Muscle layer of colon (tissue), 2 donors: ENCODE measurements around the gene R3HCC1L.
"Not testable (repeated sequence)": the region's sequence is repeated elsewhere in the genome, so short reads cannot be mapped to it uniquely, and the experiment has no call there.

Experiments
- H3K27ac ChIP-seq: one replicate; pipeline ENCODE4 v1.7.0; 2013; ENCODE audit warnings: low read depth, mild to moderate bottlenecking, low read length, moderate library complexity
- H3K27me3 ChIP-seq, 2 donors: one replicate each; pipeline ENCODE4 v1.7.0; 2013; ENCODE audit warnings: low read length in 2 of 2, mild to moderate bottlenecking in 2 of 2; ENCODE audit not compliant: insufficient read depth in 2 of 2, control insufficient read depth in 1 of 2
- H3K36me3 ChIP-seq: one replicate; pipeline ENCODE4 v1.7.0; 2013; ENCODE audit warnings: mild to moderate bottlenecking, low read length; ENCODE audit not compliant: insufficient read depth
- H3K4me1 ChIP-seq: one replicate; pipeline ENCODE4 v1.7.0; 2013; ENCODE audit warnings: mild to moderate bottlenecking, low read length; ENCODE audit not compliant: insufficient read depth
- H3K4me3 ChIP-seq, 2 donors: one replicate each; pipeline ENCODE4 v1.7.0; 2013; ENCODE audit warnings: low read length in 2 of 2, low read depth in 1 of 2, mild to moderate bottlenecking in 1 of 2, moderate library complexity in 1 of 2
- H3K9ac ChIP-seq: one replicate; pipeline ENCODE4 v1.7.0; 2013; ENCODE audit warnings: low read length
- H3K9me3 ChIP-seq: one replicate; pipeline ENCODE4 v1.7.0; 2013; ENCODE audit warnings: mild to moderate bottlenecking, low read length
- donor health status: abdominal sarcoma.
- donor health status: Adenocarcinoma of cecum.

Gene R3HCC1L

DNA sequence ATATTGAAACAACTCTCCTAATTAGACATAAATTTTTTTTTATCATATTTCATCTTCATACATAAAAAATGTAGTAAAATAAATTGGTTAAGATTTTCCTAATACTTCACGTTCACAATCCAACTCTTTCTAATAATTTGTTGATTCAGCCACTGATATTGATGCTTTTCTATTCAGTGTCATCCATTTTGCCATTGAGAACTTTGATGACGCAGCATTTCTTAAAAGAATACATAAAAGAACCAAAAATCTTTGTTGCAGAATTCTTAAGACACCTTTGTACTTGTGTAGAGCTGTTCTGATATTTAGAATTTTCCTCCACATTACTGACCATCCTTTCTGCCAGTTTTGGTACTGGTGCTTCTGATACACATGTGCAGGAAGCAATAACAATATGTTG is 80.9 kb downstream of the R3HCC1L start:
- H3K4me1 ChIP-seq, result peaks cover 15% of the 10 kb centered on the region
- H3K9ac ChIP-seq, result no peak overlapping the region
- H3K27me3 ChIP-seq, result no peaks in the 10 kb centered on the region
- H3K9me3 ChIP-seq, result peaks cover 3% of the 10 kb centered on the region
- H3K27ac ChIP-seq, result no peak overlapping the region
- no peaks in the 10 kb centered on the region for H3K36me3 ChIP-seq
- H3K4me3 ChIP-seq, result no peak overlapping the region

DNA sequence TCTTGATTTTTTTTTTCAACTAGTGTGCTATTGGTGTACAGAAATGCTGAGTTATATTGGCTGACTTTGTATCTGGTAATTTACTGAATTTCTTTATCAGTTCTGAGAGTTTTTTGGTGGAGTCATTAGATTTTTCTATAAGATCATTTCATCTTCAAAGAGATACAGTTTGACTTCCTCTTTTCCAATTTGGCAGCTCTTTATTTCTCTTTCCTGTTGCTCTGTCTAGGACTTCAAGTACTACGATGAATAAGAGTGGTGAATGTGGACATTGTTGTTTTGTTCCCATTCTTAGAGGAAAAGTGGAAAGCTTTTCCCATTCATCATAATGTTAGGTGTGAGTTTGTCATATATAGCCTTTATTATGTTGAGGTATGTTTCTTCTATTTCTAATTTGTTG is 83.3 kb downstream of the R3HCC1L start:
- Histone ChIP-seq H3K9ac (no peak overlapping the region), H3K9me3 (peaks cover 3% of the 10 kb centered on the region), H3K27me3 (no peaks in the 10 kb centered on the region), H3K36me3 (no peaks in the 10 kb centered on the region), H3K4me1 (no peaks in the 10 kb centered on the region), H3K4me3 (no peak overlapping the region), H3K27ac (no peak overlapping the region)

DNA sequence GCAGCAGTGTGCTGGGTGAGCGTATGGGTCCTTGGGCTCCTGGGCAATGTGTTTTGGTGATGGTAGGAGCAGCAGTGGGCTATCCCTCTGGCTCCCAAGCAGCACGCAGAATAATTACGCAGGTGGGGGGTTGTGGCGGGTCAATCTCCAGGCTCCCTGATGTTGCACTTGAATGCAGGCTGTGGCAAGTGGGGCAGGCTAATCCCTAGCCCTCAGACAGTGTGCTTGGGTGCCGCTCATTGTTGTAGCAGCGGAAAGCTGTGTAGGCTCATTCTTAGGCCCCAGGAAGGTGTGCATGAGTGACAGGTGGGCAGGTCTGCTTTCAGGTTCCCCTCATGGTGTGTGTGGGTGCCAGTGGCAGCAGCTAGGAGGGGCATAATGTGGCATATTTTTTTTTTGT is 89.4 kb downstream of the R3HCC1L start:
- Histone ChIP-seq H3K9me3 (no peaks in the 10 kb centered on the region), H3K4me3 (no peak overlapping the region), H3K9ac (no peak overlapping the region), H3K36me3 (no peaks in the 10 kb centered on the region), H3K27me3 (no peaks in the 10 kb centered on the region), H3K4me1 (no peaks in the 10 kb centered on the region), H3K27ac (no peak overlapping the region)

DNA sequence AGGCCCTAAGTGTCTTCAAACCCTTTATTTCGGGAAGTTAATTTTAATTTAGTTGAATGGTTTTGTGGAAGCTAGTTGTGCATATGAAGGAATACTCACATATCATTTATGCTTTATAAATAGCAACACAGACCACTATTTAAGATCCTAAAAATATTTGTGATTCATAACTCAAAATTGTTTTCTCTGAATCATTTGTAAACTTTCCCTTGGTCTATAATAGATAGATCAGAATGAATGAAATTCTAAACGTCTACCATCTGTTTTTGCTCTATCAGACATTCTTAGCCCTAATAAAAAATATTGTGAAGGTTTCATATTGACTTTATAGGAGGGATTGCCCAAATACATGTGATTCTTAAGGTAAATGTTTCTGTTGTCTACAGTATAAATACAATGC is 90.1 kb downstream of the R3HCC1L start:
- Histone ChIP-seq H3K27ac (no peak overlapping the region), H3K4me3 (no peak overlapping the region), H3K9ac (no peak overlapping the region), H3K4me1 (no peaks in the 10 kb centered on the region), H3K9me3 (no peaks in the 10 kb centered on the region), H3K27me3 (no peaks in the 10 kb centered on the region), H3K36me3 (no peaks in the 10 kb centered on the region)

DNA sequence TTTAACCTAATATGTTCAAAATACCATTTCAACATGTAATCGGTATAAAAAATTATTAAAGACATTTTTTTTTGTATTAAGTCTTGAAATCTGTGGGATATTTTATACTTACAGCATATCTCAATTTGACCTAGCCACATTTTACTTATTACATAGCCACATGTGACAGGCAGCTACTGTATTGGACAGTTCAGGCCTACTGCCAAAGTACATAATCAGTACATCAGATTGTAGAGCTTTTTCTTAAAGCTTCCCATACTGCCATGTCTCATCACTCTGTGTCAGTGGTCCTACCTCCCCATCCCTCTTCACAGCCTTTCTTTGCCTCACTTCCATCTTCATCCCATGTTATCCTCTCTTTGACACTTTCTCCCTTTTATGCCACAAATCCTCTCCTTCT is 90.5 kb downstream of the R3HCC1L start:
- Histone ChIP-seq H3K4me1 (no peaks in the 10 kb centered on the region), H3K9ac (no peak overlapping the region), H3K36me3 (no peaks in the 10 kb centered on the region), H3K9me3 (no peaks in the 10 kb centered on the region), H3K27ac (no peak overlapping the region), H3K4me3 (no peak overlapping the region), H3K27me3 (no peaks in the 10 kb centered on the region)

DNA sequence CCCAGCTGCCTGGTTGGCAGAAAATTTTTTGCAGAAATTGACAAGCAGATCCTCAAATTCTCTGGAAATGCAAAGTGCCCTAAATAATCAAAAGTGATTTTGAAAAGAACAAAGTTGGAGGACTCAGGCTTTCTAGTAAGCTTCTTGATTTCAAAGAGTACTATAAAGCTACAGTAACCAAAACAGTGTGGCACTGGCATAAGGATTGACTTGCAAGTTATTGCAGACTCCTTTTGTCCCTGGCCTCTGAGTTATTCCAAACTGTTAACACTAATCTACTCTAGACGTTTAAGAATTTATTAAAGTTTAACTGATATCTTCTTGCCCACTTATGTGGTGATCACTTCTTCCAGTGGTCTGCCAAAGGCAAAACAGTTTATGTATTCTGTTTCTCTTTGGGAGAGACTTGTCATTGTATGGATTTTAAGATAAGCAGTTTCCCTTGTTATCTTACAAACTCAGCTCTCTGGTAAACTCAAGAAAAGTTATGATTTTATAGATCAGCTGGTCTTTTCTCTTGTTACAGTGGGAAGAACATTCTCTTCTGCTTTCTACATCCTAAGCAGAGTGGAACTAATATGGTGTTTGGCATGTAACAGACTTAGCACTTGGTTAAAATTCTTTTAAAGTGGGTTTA is 92.2 kb downstream of the R3HCC1L start:
- no peak overlapping the region for H3K27ac ChIP-seq
- no peaks in the 10 kb centered on the region for H3K27me3 ChIP-seq
- H3K9me3 ChIP-seq, result no peaks in the 10 kb centered on the region
- H3K4me3 ChIP-seq, result no peak overlapping the region
- H3K4me1 ChIP-seq, result no peaks in the 10 kb centered on the region
- no peaks in the 10 kb centered on the region for H3K36me3 ChIP-seq
- H3K9ac ChIP-seq, result no peak overlapping the region

DNA sequence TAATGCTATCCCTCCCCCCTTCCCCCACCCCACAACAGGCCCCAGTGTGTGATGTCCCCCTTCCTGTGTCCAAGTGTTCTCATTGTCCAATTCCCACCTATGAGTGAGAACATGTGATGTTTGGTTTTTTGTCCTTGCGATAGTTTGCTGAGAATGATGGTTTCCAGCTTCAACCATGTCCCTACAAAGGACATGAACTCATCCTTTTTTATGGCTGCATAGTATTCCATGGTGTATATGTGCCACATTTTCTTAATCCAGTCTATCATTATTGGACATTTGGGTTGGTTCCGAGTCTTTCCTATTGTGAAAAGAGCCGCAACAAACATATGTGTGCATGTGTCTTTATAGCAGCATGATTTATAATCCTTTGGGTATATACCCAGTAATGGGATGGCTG is 93.3 kb downstream of the R3HCC1L start:
- not testable (repeated sequence) for H3K27ac ChIP-seq, H3K9ac ChIP-seq, H3K4me3 ChIP-seq, H3K36me3 ChIP-seq, H3K27me3 ChIP-seq, H3K9me3 ChIP-seq, H3K4me1 ChIP-seq

DNA sequence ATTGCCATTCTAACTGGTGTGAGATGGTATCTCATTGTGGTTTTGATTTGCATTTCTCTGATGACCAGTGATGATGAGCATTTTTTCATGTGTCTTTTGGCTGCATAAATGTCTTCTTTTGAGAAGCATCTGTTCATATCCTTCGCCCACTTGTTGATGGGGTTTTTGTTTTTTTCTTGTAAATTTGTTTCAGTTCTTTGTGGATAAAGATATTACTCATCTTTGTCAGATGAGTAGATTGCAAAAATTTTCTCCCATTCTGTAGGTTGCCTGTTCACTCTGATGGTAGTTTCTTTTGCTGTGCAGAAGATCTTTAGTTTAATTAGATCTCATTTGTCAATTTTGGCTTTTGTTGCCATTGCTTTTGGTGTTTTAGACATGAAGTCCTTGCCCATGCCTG is 93.8 kb downstream of the R3HCC1L start:
- H3K36me3 ChIP-seq, H3K4me1 ChIP-seq, H3K27ac ChIP-seq, H3K9me3 ChIP-seq, H3K4me3 ChIP-seq, H3K9ac ChIP-seq, H3K27me3 ChIP-seq: not testable (repeated sequence)

DNA sequence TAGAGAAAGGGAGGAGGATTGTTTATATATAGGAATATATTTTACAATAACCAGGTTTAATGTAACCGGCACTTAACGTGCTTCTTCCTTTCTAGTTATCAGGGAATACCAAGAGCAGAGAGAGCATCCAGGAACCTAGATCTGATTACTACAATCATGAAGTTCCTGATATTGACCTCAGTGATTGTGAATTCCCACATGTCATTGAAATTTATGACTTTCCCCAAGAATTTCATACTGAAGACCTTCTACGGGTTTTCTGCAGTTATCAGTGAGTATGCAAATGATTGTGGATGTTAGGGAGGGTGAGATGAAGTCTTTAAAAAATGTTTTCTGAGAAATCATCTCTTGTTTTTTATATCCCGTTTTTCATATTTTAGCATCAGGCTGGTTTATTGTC is 97.0 kb downstream of the R3HCC1L start:
- peaks cover 17% of the 10 kb centered on the region for H3K36me3 ChIP-seq
- no peaks in the 10 kb centered on the region for H3K4me1 ChIP-seq
- no peaks in the 10 kb centered on the region for H3K9me3 ChIP-seq
- no peak overlapping the region for H3K27ac ChIP-seq
- H3K9ac ChIP-seq, result no peak overlapping the region
- no peak overlapping the region for H3K4me3 ChIP-seq
- H3K27me3 ChIP-seq, result no peaks in the 10 kb centered on the region

DNA sequence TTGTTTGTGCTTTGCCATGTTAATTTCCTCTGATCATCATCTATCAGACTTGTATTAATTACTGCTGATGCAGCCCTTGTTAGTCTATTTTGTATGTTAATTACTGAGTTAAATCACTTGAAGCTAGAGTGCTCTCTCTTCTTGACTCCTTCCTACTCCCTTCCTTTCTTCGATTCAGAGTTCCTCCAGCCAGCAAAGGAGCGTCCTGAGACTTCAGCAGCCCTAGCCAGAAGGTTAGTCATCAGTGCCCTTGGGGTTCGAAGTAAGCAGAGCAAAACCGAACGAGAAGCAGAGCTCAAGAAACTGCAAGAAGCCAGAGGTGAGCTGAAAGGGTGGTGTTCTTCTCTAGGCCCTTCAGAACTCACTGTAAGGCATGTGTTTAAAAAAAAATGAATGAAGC is 101.4 kb downstream of the R3HCC1L start:
- no peaks in the 10 kb centered on the region for H3K27me3 ChIP-seq
- peaks cover 27% of the 10 kb centered on the region for H3K36me3 ChIP-seq
- H3K4me3 ChIP-seq, result no peak overlapping the region
- H3K27ac ChIP-seq, result no peak overlapping the region
- no peaks in the 10 kb centered on the region for H3K4me1 ChIP-seq
- no peak overlapping the region for H3K9ac ChIP-seq
- no peaks in the 10 kb centered on the region for H3K9me3 ChIP-seq

DNA sequence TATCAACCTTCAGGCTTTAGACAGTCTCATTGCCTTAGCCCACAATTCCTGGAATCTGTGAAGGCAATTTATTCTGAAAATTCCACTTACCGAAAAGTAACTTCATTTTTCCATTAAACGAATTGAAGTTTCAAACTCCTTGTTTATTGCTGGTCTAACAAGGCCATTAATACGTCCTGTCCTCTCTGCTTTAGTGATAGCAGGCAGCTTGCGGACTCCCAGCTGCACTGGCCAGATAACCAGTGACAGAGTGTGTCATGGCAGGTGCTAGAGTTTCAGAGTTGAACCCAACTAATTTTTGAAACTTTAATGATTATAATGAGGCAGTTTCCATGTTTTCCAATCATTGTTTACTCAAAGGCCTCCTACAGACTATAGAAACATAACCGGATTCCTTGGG is 102.4 kb downstream of the R3HCC1L start:
- Histone ChIP-seq H3K4me3 (no peak overlapping the region), H3K27me3 (no peaks in the 10 kb centered on the region), H3K27ac (no peak overlapping the region), H3K9me3 (no peaks in the 10 kb centered on the region), H3K4me1 (no peaks in the 10 kb centered on the region), H3K36me3 (peaks cover 27% of the 10 kb centered on the region), H3K9ac (no peak overlapping the region)

DNA sequence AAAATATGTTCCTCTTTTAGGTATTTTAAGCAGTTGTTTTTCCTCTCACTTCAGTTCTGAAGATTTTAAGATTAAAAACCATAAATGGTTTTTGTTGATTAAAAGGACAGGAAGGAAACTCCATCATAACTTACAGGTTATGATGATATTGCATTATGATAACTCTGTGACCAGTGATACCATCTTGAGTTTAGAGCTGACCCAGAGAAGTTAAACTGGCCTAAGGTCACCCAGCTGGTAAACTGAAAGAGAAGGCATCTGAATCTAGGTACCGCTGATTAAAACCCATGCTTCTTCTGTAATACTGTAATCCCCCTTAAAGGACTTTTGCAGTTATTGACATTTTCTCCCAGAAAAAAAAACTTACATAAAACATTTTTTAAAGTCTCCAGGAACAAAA is 103.9 kb downstream of the R3HCC1L start:
- no peak overlapping the region for H3K9ac ChIP-seq
- H3K36me3 ChIP-seq, result peaks cover 27% of the 10 kb centered on the region
- no peaks in the 10 kb centered on the region for H3K27me3 ChIP-seq
- no peaks in the 10 kb centered on the region for H3K4me1 ChIP-seq
- no peaks in the 10 kb centered on the region for H3K9me3 ChIP-seq
- no peak overlapping the region for H3K27ac ChIP-seq
- no peak overlapping the region for H3K4me3 ChIP-seq
